ENCODE results near the gene MOB3B. TPM values are rescaled to one million over a fixed set of nuclear protein-coding genes. Genes with fewer than 3 reads are reported as not detected.
"Not testable (repeated sequence)": the region's sequence is repeated elsewhere in the genome, so short reads cannot be mapped to it uniquely, and the experiment has no call there.

MOB3B gene
- total RNA-seq, 1 experiment from 2014 or later: 0.03 TPM

DNA sequence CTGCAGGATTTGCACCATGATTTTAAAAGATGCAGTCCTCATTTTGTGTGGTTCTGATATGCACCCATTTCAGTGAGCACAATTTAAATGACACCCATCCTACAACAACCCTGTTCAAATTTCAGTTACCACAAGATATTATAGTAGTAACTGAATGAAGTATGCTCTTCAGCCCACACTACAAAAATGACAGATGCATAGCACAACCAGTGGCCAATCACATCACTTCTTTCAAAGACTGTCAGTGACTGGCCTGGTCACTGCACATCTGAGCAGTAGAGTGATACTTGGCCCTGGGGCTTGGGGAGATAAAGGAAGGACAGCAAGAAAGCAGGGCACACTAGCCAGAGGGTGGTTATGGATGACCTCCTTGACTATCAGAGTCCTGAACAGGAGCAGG, 25.4 kb downstream of the MOB3B start:
- in situ Hi-C loops (cut with HindIII; ENCODE audit: low pct_unique_long_range_greater_than_20kb, low sequenced_read_pairs): no loop called here
- no peak overlapping the region for H3K27ac ChIP-seq (ENCODE audit: low read length)
- no peak for ATAC-seq
- ChIA-PET POLR2A (no interaction called here), CTCF (no interaction called here)
- BruUV-seq (replicated peaks): no TSS peak
- no peaks in the 10 kb centered on the region for H3K27me3 ChIP-seq (ENCODE audit: control insufficient read depth, insufficient read depth, low read length)
- no peaks in the 10 kb centered on the region for H3K36me3 ChIP-seq (ENCODE audit: control insufficient read depth, insufficient read depth, low read length)
- TF ChIP-seq CTCF (IDR thresholded peaks at IDR 0.05) (no peak), REST (IDR thresholded peaks at IDR 0.05; ENCODE audit: insufficient read depth in 1 of 2, low read depth in 2 of 2, low read length in 1 of 2) (no peak), SIN3A (IDR thresholded peaks at IDR 0.05; ENCODE audit: borderline replicate concordance, insufficient read depth, low read depth, low read length) (no peak), TCF7L2 (IDR thresholded peaks at IDR 0.05; ENCODE audit: low read depth, low read length) (no peak), POLR2AphosphoS5 (IDR thresholded peaks at IDR 0.05; ENCODE audit: low read depth, low read length) (no peak)
- DNase-seq (ENCODE audit: low read depth, low spot score): no peak
- no peaks in the 10 kb centered on the region for H3K9me3 ChIP-seq (ENCODE audit: control insufficient read depth, insufficient read depth, low read depth, low read length)
- H3K4me3 ChIP-seq (ENCODE audit: low read depth in 2 of 2, low read length in 2 of 2): no peak overlapping the region
- intact Hi-C loops (cut with micrococcal nuclease; ENCODE audit: unreplicated experiment): loop anchor here (10.0 kb wide), 1 partner anchor 61 kb away; no protein-coding TSS in a partner anchor
- H3K4me1 ChIP-seq (ENCODE audit: control insufficient read depth, insufficient read depth, low read length): no peaks in the 10 kb centered on the region

GRCh38 chr9:27503623-27504022, 26.0 kb downstream of the MOB3B start:
- intact Hi-C loops (cut with micrococcal nuclease; ENCODE audit: unreplicated experiment): loop anchor here (10.0 kb wide), 1 partner anchor 61 kb away; no protein-coding TSS in a partner anchor
- Histone ChIP-seq H3K36me3 (ENCODE audit: control insufficient read depth, insufficient read depth, low read length) (no peaks in the 10 kb centered on the region), H3K9me3 (ENCODE audit: control insufficient read depth, insufficient read depth, low read depth, low read length) (no peaks in the 10 kb centered on the region), H3K4me3 (ENCODE audit: low read depth in 2 of 2, low read length in 2 of 2) (no peak overlapping the region), H3K27me3 (ENCODE audit: control insufficient read depth, insufficient read depth, low read length) (no peaks in the 10 kb centered on the region), H3K4me1 (ENCODE audit: control insufficient read depth, insufficient read depth, low read length) (no peaks in the 10 kb centered on the region), H3K27ac (ENCODE audit: low read length) (no peak overlapping the region)
- in situ Hi-C loops (cut with HindIII; ENCODE audit: low pct_unique_long_range_greater_than_20kb, low sequenced_read_pairs): no loop called here
- no peak for DNase-seq (ENCODE audit: low read depth, low spot score)
- no peak for ATAC-seq
- BruUV-seq (replicated peaks): no TSS peak
- TF ChIP-seq REST (IDR thresholded peaks at IDR 0.05; ENCODE audit: insufficient read depth in 1 of 2, low read depth in 2 of 2, low read length in 1 of 2): no peak
- no peak for TF ChIP-seq CTCF (IDR thresholded peaks at IDR 0.05)
- no peak for TF ChIP-seq POLR2AphosphoS5 (IDR thresholded peaks at IDR 0.05; ENCODE audit: low read depth, low read length)
- TF ChIP-seq TCF7L2 (IDR thresholded peaks at IDR 0.05; ENCODE audit: low read depth, low read length): no peak
- no peak for TF ChIP-seq SIN3A (IDR thresholded peaks at IDR 0.05; ENCODE audit: borderline replicate concordance, insufficient read depth, low read depth, low read length)
- POLR2A ChIA-PET: no interaction called here
- CTCF ChIA-PET: no interaction called here

GRCh38 chr9:27500902-27501301, 28.7 kb downstream of the MOB3B start:
- ATAC-seq; POLR2A ChIA-PET; CTCF ChIA-PET; H3K27ac ChIP-seq (ENCODE audit: low read length); H3K4me1 ChIP-seq (ENCODE audit: control insufficient read depth, insufficient read depth, low read length); DNase-seq (ENCODE audit: low read depth, low spot score); H3K4me3 ChIP-seq (ENCODE audit: low read depth in 2 of 2, low read length in 2 of 2); in situ Hi-C loops (cut with HindIII; ENCODE audit: low pct_unique_long_range_greater_than_20kb, low sequenced_read_pairs); H3K36me3 ChIP-seq (ENCODE audit: control insufficient read depth, insufficient read depth, low read length); BruUV-seq (replicated peaks); H3K27me3 ChIP-seq (ENCODE audit: control insufficient read depth, insufficient read depth, low read length); H3K9me3 ChIP-seq (ENCODE audit: control insufficient read depth, insufficient read depth, low read depth, low read length): not testable (repeated sequence)
- intact Hi-C loops (cut with micrococcal nuclease; ENCODE audit: unreplicated experiment): loop anchor here (10.0 kb wide), 1 partner anchor 64 kb away; no protein-coding TSS in a partner anchor

All from Panc1 (cell line).